HEK293T (cell line): Measurements from ENCODE around the gene VPS37C.

ENCODE experiments used
- ARNT ChIP-seq: fragments of 450-650 bp; IDR thresholded peaks from 2 replicates; pipeline ENCODE4 v1.6.1; 2017; ENCODE audit warnings: mild to moderate bottlenecking
- BHLHE40 ChIP-seq: fragments of 450-650 bp; IDR thresholded peaks from 2 replicates; pipeline ENCODE4 v1.6.1; 2016; ENCODE audit warnings: mild to moderate bottlenecking, moderate library complexity, borderline replicate concordance
- FOXK2 ChIP-seq: fragments of 450-650 bp; IDR thresholded peaks from 2 replicates; pipeline ENCODE4 v1.6.1; 2016; ENCODE audit warnings: mild to moderate bottlenecking
- L3MBTL2 ChIP-seq: fragments of 450-650 bp; conservative IDR thresholded peaks from 2 replicates; pipeline ENCODE4 v1.6.1; 2016; ENCODE audit warnings: mild to moderate bottlenecking
- SUZ12 ChIP-seq: fragments of 450-650 bp; IDR thresholded peaks from 2 replicates; pipeline ENCODE4 v1.6.1; 2016; ENCODE audit warnings: mild to moderate bottlenecking
- TARDBP ChIP-seq: fragments of 450-650 bp; IDR thresholded peaks from 2 replicates; pipeline ENCODE4 v1.6.1; 2016
- ZNF384 ChIP-seq: fragments of 450-650 bp; IDR thresholded peaks from 2 replicates; pipeline ENCODE4 v1.6.1; 2016
- TF ChIP-seq, protein P1 (sequence below): fragments of 450-650 bp; IDR thresholded peaks from 2 replicates; pipeline ENCODE4 v1.6.1; 2016

DNA sequence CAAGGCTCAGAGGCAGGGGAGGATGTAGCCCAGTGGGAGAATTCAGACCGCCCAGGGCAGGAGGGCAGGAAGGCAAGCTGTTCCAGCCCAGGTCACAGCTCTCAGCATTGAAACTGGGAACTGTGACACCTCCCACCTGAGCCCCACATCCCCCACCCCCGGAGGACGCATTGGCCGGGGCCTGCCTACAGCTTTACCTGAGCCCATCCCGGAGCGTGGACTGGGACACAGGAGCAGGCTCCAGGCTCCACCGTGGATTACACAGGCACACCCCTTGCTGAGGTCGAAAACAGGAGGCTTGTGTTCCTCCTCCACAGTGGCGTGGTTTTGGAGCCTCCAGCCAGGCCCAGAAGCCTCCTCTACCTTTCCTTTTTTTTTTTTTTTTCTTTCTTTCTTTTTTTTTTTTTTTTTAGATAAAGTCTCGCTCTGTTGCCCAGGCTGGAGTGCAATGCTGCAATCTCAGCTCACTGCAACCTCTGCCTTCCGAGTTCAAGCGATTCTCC is 33.0 kb upstream of the VPS37C start:
- TF ChIP-seq TARDBP = no peak
- no peak for TF ChIP-seq ARNT
- TF ChIP-seq ZNF384 = no peak
- no peak for TF ChIP-seq SUZ12
- TF ChIP-seq, protein P1, sequence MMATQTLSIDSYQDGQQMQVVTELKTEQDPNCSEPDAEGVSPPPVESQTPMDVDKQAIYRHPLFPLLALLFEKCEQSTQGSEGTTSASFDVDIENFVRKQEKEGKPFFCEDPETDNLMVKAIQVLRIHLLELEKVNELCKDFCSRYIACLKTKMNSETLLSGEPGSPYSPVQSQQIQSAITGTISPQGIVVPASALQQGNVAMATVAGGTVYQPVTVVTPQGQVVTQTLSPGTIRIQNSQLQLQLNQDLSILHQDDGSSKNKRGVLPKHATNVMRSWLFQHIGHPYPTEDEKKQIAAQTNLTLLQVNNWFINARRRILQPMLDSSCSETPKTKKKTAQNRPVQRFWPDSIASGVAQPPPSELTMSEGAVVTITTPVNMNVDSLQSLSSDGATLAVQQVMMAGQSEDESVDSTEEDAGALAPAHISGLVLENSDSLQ = no peak
- no peak for TF ChIP-seq FOXK2
- no peak for TF ChIP-seq BHLHE40
- no peak for TF ChIP-seq L3MBTL2
